Ascending aorta (tissue), 2 donors: ENCODE measurements around the gene KIRREL3. TPM values are rescaled to one million over a fixed set of nuclear protein-coding genes. Genes with fewer than 3 reads are reported as not detected.

Source experiments
- DNase-seq, 2 donors: peaks; one replicate each; pipeline ENCODE4 v3.0.0-alpha.2; 2019; ENCODE audit warnings: low spot score in 2 of 2
- H3K27ac ChIP-seq, 2 donors: fragments of 200-600 bp; sonication (generic); one replicate each; pipeline ENCODE4 v1.5.1; 2016 to 2017; ENCODE audit warnings: mild to moderate bottlenecking in 1 of 2
- H3K27me3 ChIP-seq: fragments of 200-600 bp; sonication (generic); one replicate; pipeline ENCODE4 v1.5.1; 2017
- H3K36me3 ChIP-seq, 2 donors: fragments of 200-600 bp; sonication (generic); one replicate each; pipeline ENCODE4 v1.5.1; 2016
- H3K4me1 ChIP-seq, 2 donors: fragments of 200-600 bp; sonication (generic); one replicate each; pipeline ENCODE4 v1.5.1; 2016 to 2017; ENCODE audit warnings: mild to moderate bottlenecking in 1 of 2
- H3K4me3 ChIP-seq, 2 donors: fragments of 200-600 bp; sonication (generic); one replicate each; pipeline ENCODE4 v1.5.1; 2016 to 2017; ENCODE audit warnings: mild to moderate bottlenecking in 1 of 2
- H3K9me3 ChIP-seq, 2 donors: fragments of 200-600 bp; sonication (generic); one replicate each; pipeline ENCODE4 v1.5.1; 2016
- intact Hi-C: fragments of 100-400 bp; cut with DNase I; formaldehyde crosslinking; loops from one replicate; pipeline ENCODE4 v1.15.1; 2023
- total RNA-seq: library from RNA; depleted of rRNA; stranded (reverse); fragments of >200 nt; gene quantifications from one replicate; pipeline ENCODE4 v1.1.0, GENCODE V29; 2016
- TF ChIP-seq, protein P1 (sequence below), 3 experiments: fragments of 200-600 bp in 2 of 3; fragments of 450-650 bp in 1 of 3; sonication (generic) in 2 of 3; IDR thresholded peaks; one replicate each; pipeline ENCODE4 v1.5.1; 2016 to 2019; ENCODE audit warnings: antibody characterized with exemption in 3 of 3, mild to moderate bottlenecking in 1 of 3, moderate library complexity in 1 of 3

Gene KIRREL3
- total RNA-seq, 1 donor from 2014 or later, result not detected

DNA sequence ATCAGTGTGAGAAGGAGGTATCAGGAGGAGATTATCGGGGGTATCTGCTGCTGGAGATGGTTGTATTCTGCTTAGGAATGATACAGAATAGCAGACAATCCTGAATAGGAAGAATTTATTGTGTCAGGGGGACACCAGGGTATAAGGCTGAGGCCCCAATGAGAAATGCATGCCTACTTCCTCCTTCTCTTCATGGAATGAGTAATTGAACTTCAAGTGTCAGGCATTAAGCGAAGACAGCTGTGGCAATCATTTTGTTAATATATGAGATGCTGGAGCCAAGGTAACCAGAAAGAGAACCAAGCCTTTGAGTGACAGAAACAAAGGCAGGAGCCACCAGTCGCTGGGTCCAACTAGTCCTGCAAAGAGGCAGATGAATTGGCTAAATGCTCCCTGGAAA is 49.1 kb downstream of the KIRREL3 start:
- DNase-seq, result no peak
- no peaks in the 10 kb centered on the region for H3K4me1 ChIP-seq
- no peak overlapping the region for H3K4me3 ChIP-seq
- TF ChIP-seq, protein P1, sequence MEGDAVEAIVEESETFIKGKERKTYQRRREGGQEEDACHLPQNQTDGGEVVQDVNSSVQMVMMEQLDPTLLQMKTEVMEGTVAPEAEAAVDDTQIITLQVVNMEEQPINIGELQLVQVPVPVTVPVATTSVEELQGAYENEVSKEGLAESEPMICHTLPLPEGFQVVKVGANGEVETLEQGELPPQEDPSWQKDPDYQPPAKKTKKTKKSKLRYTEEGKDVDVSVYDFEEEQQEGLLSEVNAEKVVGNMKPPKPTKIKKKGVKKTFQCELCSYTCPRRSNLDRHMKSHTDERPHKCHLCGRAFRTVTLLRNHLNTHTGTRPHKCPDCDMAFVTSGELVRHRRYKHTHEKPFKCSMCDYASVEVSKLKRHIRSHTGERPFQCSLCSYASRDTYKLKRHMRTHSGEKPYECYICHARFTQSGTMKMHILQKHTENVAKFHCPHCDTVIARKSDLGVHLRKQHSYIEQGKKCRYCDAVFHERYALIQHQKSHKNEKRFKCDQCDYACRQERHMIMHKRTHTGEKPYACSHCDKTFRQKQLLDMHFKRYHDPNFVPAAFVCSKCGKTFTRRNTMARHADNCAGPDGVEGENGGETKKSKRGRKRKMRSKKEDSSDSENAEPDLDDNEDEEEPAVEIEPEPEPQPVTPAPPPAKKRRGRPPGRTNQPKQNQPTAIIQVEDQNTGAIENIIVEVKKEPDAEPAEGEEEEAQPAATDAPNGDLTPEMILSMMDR (IDR thresholded peaks at IDR 0.05), result no peak
- no peak overlapping the region for H3K27ac ChIP-seq
- H3K36me3 ChIP-seq, result no peaks in the 10 kb centered on the region
- no peaks in the 10 kb centered on the region for H3K9me3 ChIP-seq
- intact Hi-C loops, result no loop called here
- no peaks in the 10 kb centered on the region for H3K27me3 ChIP-seq

DNA sequence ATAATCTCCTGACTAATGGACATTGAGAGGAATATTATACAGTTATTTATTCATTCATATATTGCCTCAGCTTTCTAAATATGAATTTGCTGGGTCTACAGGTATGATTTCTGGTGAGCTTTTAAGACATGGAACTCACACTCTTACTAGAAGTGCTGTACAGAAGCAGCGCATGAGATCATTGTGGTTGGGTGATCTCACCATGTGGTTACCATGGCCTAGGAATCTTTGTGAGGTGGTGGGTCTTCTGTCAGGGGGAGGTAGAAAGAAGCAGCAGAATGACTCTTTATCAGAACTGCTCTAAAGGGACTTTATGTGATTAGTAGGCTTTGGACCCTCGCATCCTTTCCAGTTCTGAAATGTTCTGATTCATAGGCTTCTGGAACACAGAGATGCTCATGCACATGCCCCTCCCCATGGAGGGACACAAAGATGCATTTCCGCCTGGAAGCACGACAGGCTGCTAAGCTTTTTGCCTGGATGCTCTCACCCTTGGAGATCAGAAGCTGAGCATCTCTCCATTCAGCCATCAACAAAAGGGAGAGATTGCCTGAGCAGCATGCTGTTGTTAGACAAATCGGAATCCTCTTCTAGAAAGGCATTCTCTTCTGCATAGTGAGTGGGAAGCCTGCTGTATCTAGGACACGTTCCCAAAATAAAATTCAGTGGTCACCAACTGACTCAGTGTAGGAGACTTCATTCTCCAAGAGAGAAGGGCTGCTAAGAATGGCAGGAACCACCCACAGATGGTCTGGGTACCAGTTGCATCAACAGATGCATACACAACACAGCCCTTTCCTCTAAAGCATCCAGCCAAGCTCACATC is 51.3 kb downstream of the KIRREL3 start:
- intact Hi-C loops, result no loop called here
- H3K27me3 ChIP-seq, result no peaks in the 10 kb centered on the region
- H3K4me1 ChIP-seq, result no peaks in the 10 kb centered on the region
- no peak overlapping the region for H3K27ac ChIP-seq
- DNase-seq, result no peak
- no peak overlapping the region for H3K4me3 ChIP-seq
- TF ChIP-seq, protein P1 (IDR thresholded peaks at IDR 0.05), result no peak
- H3K36me3 ChIP-seq, result no peaks in the 10 kb centered on the region
- no peaks in the 10 kb centered on the region for H3K9me3 ChIP-seq

DNA sequence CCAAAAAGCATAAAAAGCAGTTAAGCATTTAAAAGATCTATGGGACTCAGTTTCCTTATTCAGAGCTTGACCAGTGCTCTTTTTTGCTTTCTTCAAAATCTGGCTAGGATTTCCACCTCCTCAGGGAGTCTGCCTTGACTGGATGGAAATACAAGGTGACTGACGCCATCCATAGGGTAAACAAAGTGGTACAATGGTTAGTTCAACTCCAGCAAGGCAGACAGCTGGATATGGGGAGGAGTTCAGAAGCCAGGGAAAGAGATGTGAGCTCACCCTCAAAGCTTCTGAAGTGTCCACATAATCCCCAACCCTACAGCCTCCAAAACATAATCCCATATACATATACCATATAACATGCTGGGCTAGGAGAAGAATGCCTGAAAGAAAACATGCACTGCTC is 52.0 kb downstream of the KIRREL3 start:
- TF ChIP-seq, protein P1 (IDR thresholded peaks at IDR 0.05), result no peak
- Histone ChIP-seq H3K36me3 (no peaks in the 10 kb centered on the region), H3K27me3 (no peaks in the 10 kb centered on the region), H3K4me1 (no peaks in the 10 kb centered on the region), H3K9me3 (no peaks in the 10 kb centered on the region), H3K4me3 (no peak overlapping the region), H3K27ac (no peak overlapping the region)
- no peak for DNase-seq
- intact Hi-C loops, result no loop called here

DNA sequence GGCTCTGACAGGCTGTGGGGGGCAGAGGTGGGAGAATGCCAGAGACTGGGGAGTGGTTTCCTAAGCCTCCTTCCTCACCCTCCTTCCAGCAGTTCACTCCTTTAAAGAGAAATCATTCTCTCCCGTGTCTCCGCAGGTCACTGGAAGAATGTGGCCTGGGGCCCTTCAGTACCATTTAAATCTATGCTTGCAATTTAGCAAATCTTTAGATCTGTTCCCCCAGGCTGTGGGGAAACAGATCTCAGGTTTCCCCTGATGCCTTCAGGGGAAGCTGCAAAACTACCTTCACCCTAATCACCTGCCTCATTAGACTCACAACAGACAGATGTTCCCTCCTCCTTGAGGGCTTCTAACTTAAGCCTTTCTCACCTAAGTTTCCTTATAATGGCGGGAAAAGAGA is 55.3 kb downstream of the KIRREL3 start:
- Histone ChIP-seq H3K27me3 (no peaks in the 10 kb centered on the region), H3K4me3 (no peak overlapping the region), H3K9me3 (no peaks in the 10 kb centered on the region), H3K36me3 (no peaks in the 10 kb centered on the region), H3K27ac (no peak overlapping the region), H3K4me1 (no peaks in the 10 kb centered on the region)
- intact Hi-C loops, result no loop called here
- DNase-seq, result no peak
- TF ChIP-seq, protein P1 (IDR thresholded peaks at IDR 0.05), result no peak

DNA sequence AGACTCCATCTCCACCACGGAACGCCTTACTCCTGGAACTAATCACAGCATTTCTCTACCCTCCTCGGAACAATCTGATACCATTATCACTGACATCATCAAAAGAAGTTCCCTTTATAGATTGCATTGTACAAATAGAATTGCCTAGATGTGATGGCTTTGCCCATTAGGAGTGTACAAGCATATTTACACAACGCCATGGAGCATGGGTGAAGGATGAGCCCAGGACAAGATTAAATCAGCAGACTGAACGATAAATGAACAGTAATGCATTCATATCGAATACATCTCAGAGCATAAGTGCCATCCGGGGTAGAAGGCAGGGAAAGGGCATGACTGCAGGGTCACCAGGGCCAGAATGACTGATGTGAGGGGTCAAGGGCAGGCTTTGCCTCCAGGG is 57.3 kb downstream of the KIRREL3 start:
- Histone ChIP-seq H3K4me3 (no peak overlapping the region), H3K36me3 (no peaks in the 10 kb centered on the region), H3K27ac (no peak overlapping the region), H3K9me3 (no peaks in the 10 kb centered on the region), H3K27me3 (no peaks in the 10 kb centered on the region), H3K4me1 (no peaks in the 10 kb centered on the region)
- intact Hi-C loops, result no loop called here
- TF ChIP-seq, protein P1 (IDR thresholded peaks at IDR 0.05), result no peak
- no peak for DNase-seq
